Parathyroid adenoma (tissue), 2 donors: Measurements from ENCODE around the gene CPO.

Experiments used
- H2AFZ ChIP-seq: fragments of 300-600 bp; sonication (generic); one replicate; pipeline ENCODE4 v1.7.0; 2017; ENCODE audit warnings: antibody characterized with exemption, mild to moderate bottlenecking
- H3K27ac ChIP-seq: fragments of 300-600 bp; sonication (generic); one replicate; pipeline ENCODE4 v1.7.0; 2017
- H3K27me3 ChIP-seq: fragments of 300-600 bp; sonication (generic); one replicate; pipeline ENCODE4 v1.7.0; 2017; ENCODE audit warnings: low read length; ENCODE audit not compliant: control insufficient read depth, insufficient read depth
- H3K36me3 ChIP-seq: fragments of 300-600 bp; sonication (generic); one replicate; pipeline ENCODE4 v1.7.0; 2017; ENCODE audit warnings: low read length; ENCODE audit not compliant: control insufficient read depth, insufficient read depth
- H3K4me1 ChIP-seq: fragments of 300-600 bp; sonication (generic); one replicate; pipeline ENCODE4 v1.7.0; 2017; ENCODE audit warnings: control low read depth
- H3K4me2 ChIP-seq: fragments of 300-600 bp; sonication (generic); one replicate; pipeline ENCODE4 v1.7.0; 2017; ENCODE audit warnings: low read length
- H3K4me3 ChIP-seq: fragments of 300-600 bp; sonication (generic); one replicate; pipeline ENCODE4 v1.7.0; 2017; ENCODE audit warnings: low read depth, low read length
- H3K79me2 ChIP-seq: fragments of 300-600 bp; sonication (generic); one replicate; pipeline ENCODE4 v1.7.0; 2017; ENCODE audit warnings: control low read depth
- H3K9ac ChIP-seq: fragments of 300-600 bp; sonication (generic); one replicate; pipeline ENCODE4 v1.7.0; 2017; ENCODE audit warnings: mild to moderate bottlenecking
- H3K9me3 ChIP-seq: fragments of 300-600 bp; sonication (generic); one replicate; pipeline ENCODE4 v1.7.0; 2017; ENCODE audit warnings: low read length; ENCODE audit not compliant: control insufficient read depth
- TF ChIP-seq, protein P1 (sequence below): fragments of 300-600 bp; sonication (generic); IDR thresholded peaks from one replicate; pipeline ENCODE4 v1.7.0; 2017; ENCODE audit warnings: antibody characterized with exemption, mild to moderate bottlenecking
- donor health status: primary hyperparathyroidism.

The CPO gene

DNA sequence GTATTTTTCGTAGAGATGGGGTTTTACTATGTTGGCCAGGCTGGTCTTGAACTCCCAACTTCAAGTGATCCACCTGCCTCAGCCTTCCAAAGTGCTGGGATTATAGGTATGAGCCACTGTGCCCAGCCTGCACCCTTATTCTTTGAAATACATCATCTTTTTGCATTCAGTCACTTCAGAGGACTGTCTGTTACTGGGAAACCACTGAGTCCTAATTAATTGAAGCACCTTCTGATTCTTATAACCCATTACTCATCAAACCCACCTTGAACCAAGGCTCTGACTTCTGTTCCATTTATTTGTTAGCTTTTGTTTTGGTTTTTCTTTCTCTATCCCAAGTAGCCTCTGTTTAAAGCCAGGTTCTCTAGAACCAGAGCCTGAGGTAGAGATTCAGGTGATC lies 49.6 kb downstream of the CPO start:
- Histone ChIP-seq H3K79me2 (no peaks in the 10 kb centered on the region), H3K4me3 (no peak overlapping the region), H2AFZ (peak overlapping the region; percentile 65), H3K4me2 (no peak overlapping the region), H3K27ac (no peak overlapping the region), H3K27me3 (no peaks in the 10 kb centered on the region), H3K4me1 (peaks cover 9% of the 10 kb centered on the region), H3K9me3 (no peaks in the 10 kb centered on the region), H3K9ac (no peak overlapping the region), H3K36me3 (no peaks in the 10 kb centered on the region)
- TF ChIP-seq, protein P1, sequence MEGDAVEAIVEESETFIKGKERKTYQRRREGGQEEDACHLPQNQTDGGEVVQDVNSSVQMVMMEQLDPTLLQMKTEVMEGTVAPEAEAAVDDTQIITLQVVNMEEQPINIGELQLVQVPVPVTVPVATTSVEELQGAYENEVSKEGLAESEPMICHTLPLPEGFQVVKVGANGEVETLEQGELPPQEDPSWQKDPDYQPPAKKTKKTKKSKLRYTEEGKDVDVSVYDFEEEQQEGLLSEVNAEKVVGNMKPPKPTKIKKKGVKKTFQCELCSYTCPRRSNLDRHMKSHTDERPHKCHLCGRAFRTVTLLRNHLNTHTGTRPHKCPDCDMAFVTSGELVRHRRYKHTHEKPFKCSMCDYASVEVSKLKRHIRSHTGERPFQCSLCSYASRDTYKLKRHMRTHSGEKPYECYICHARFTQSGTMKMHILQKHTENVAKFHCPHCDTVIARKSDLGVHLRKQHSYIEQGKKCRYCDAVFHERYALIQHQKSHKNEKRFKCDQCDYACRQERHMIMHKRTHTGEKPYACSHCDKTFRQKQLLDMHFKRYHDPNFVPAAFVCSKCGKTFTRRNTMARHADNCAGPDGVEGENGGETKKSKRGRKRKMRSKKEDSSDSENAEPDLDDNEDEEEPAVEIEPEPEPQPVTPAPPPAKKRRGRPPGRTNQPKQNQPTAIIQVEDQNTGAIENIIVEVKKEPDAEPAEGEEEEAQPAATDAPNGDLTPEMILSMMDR: no peak

- Histone ChIP-seq H3K27me3 (no peaks in the 10 kb centered on the region), H3K9me3 (no peaks in the 10 kb centered on the region), H3K27ac (no peak overlapping the region), H3K9ac (no peak overlapping the region), H3K4me2 (no peak overlapping the region), H3K4me1 (peaks cover 9% of the 10 kb centered on the region), H2AFZ (peak overlapping the region; percentile 65), H3K36me3 (no peaks in the 10 kb centered on the region), H3K79me2 (no peaks in the 10 kb centered on the region), H3K4me3 (no peak overlapping the region)
- TF ChIP-seq, protein P1: peak; percentile 70
Observed at GRCh38 chr2:206989311-206989710, 50.0 kb downstream of the CPO start.

- TF ChIP-seq, protein P1: no peak
- Histone ChIP-seq H3K4me2 (no peak overlapping the region), H2AFZ (no peak overlapping the region), H3K9ac (no peak overlapping the region), H3K36me3 (no peaks in the 10 kb centered on the region), H3K27ac (no peak overlapping the region), H3K79me2 (no peaks in the 10 kb centered on the region), H3K27me3 (no peaks in the 10 kb centered on the region), H3K4me3 (no peak overlapping the region), H3K9me3 (no peaks in the 10 kb centered on the region), H3K4me1 (peaks cover 5% of the 10 kb centered on the region)
Observed at GRCh38 chr2:206990360-206990759, 51.0 kb downstream of the CPO start.

DNA sequence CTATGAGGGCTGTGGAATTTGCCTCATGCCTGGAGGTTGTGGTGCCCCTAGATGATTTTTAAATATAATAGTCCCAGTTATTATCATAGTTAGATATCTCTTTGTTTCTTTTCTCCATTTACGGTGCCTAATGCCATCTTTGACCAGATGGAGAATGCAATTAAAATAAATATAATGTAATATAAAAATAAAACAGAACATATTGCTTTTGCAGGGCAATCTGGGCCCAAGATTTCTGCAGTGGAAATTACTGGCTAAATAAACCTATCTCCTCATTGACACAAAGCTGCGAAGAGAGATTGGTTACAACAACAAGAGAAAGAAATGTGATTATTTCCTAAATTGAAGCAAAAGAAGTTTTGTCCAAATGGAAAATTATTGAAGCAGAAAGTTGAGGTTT lies 51.8 kb downstream of the CPO start:
- H3K79me2 ChIP-seq: no peaks in the 10 kb centered on the region

GRCh38 chr2:206993396-206993911 lies 54.1 kb downstream of the CPO start:
- Histone ChIP-seq H2AFZ (peak overlapping the region; percentile 18), H3K9me3 (no peaks in the 10 kb centered on the region), H3K27ac (no peak overlapping the region), H3K27me3 (no peaks in the 10 kb centered on the region), H3K9ac (no peak overlapping the region), H3K4me1 (no peaks in the 10 kb centered on the region), H3K79me2 (no peaks in the 10 kb centered on the region), H3K36me3 (no peaks in the 10 kb centered on the region), H3K4me3 (no peak overlapping the region), H3K4me2 (no peak overlapping the region)
- TF ChIP-seq, protein P1: no peak

More for the DNA sequence above, 51.8 kb downstream of the CPO start:
- Histone ChIP-seq H2AFZ (no peak overlapping the region), H3K4me3 (no peak overlapping the region), H3K9me3 (no peaks in the 10 kb centered on the region), H3K27me3 (no peaks in the 10 kb centered on the region), H3K4me2 (no peak overlapping the region), H3K27ac (no peak overlapping the region), H3K36me3 (no peaks in the 10 kb centered on the region), H3K4me1 (peaks cover 5% of the 10 kb centered on the region), H3K9ac (no peak overlapping the region)
- TF ChIP-seq, protein P1: no peak
